ENCODE data around the gene LSM8. TPM values are rescaled to one million over a fixed set of nuclear protein-coding genes. Genes with fewer than 3 reads are reported as not detected.

The LSM8 gene
- total and polyA plus RNA-seq, 12 donors: 5.3 to 61.8 (median 22.1) TPM

DNA sequence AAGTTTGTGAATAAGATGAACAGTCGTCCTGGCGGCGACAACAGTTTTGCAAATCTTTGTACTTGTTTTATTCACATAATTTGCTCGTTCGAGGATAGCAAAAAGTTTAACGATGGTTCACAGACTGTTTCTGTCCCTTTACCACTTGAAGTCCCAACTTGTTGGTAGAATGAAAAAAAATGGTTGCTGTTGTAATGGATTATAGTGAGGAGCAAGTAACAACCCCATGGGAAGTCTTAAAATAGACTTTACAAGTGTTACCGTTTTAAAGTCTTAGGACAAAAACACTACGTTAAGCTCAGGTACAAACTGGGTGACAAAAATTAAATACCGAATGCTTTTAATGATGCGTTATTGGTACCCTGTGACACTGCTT lies 589 bp downstream of the LSM8 start:
- Histone ChIP-seq H3K27ac (peak overlapping the region; percentile 81 to 95 (median 85)), H3K4me3 (peak overlapping the region; percentile 62 to 94 (median 82)), H3K9me3 (replicated peaks in 1 of 3) (no peaks in the 10 kb centered on the region), H3K27me3 (no peaks in the 10 kb centered on the region), H3K36me3 (replicated peaks in 1 of 2) (peaks cover 0 to 16% of the 10 kb centered on the region in 2 donors), H3K4me1 (replicated peaks in 1 of 2) (peaks cover 18 to 36% of the 10 kb centered on the region in 2 donors)
- TF ChIP-seq POLR2A (IDR thresholded peaks at IDR 0.05): no peak
- TF ChIP-seq, protein P1, sequence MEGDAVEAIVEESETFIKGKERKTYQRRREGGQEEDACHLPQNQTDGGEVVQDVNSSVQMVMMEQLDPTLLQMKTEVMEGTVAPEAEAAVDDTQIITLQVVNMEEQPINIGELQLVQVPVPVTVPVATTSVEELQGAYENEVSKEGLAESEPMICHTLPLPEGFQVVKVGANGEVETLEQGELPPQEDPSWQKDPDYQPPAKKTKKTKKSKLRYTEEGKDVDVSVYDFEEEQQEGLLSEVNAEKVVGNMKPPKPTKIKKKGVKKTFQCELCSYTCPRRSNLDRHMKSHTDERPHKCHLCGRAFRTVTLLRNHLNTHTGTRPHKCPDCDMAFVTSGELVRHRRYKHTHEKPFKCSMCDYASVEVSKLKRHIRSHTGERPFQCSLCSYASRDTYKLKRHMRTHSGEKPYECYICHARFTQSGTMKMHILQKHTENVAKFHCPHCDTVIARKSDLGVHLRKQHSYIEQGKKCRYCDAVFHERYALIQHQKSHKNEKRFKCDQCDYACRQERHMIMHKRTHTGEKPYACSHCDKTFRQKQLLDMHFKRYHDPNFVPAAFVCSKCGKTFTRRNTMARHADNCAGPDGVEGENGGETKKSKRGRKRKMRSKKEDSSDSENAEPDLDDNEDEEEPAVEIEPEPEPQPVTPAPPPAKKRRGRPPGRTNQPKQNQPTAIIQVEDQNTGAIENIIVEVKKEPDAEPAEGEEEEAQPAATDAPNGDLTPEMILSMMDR (IDR thresholded peaks at IDR 0.05): no peak
- intact Hi-C loops (cut with DNase I): no loop called here
- WGBS, 4 donors: 6 to 8% (median 8%) methylated on average over 10 of the region's 10 CpGs
- no peak for DNase-seq

DNA sequence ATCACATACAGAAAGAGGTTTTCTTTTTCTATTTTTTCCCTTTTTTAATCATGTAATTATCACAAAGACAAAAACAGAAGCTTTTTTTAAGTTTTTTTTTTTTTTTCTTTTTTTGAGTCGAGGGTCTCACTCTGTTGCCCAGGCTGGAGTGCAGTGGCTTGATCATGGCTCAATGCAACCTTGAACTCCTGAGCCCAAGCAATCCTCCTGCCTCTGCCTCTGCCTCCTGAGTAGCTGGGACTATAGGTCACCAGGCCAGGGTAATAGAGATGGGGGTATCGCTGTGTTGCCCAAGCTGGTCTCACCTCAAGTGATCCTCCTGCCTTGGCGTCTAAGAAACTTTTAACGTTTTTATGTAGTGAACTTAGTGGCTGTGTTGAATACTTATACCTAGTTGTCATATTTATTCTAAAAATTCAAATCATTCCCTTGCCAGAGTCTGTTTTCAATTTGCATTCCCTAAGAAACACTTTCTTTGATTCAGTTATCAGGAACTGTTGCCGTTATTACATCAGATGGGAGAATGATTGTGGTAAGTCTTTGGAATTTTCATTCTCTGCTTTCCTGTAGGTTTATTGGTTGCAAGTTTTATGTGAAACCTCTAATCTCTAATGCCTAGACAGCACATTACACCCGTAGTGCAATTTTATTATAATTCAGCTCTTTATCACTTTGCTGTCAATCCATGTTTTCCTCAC lies 1.3 kb downstream of the LSM8 start:
- WGBS, 4 donors: 83 to 88% (median 85%) methylated on average over 6 of the region's 6 CpGs
- H3K4me1 ChIP-seq (replicated peaks in 1 of 2): peaks cover 18 to 36% of the 10 kb centered on the region in 2 donors
- H3K27ac ChIP-seq: no peak overlapping the region
- peak overlapping the region in 1 of 4 donors; percentile 78 for H3K4me3 ChIP-seq
- no peaks in the 10 kb centered on the region for H3K9me3 ChIP-seq (replicated peaks in 1 of 3)
- peaks cover 0 to 16% of the 10 kb centered on the region in 2 donors for H3K36me3 ChIP-seq (replicated peaks in 1 of 2)
- no peaks in the 10 kb centered on the region for H3K27me3 ChIP-seq
- intact Hi-C loops (cut with DNase I): no loop called here
- DNase-seq: no peak
- TF ChIP-seq, protein P1 (IDR thresholded peaks at IDR 0.05): no peak
- no peak for TF ChIP-seq POLR2A (IDR thresholded peaks at IDR 0.05)

DNA sequence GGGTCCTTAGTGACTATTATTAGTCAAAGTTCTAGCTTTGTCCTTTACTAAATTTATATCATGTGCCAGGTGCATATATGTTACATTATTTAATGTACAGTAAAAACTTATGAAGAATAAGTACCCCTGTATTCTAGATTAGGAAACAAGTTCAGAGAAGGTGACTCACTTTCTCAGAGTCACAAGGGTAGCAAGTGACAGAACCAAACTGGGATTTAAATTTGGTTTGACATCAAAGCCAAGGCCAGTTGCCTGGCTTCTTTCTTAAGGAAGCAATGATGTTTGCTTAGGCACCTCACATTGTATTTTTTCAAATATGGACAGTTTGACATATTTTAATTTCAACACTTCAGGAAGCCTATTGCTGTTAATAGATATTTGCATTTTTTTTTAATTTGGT lies 2.5 kb downstream of the LSM8 start:
- Histone ChIP-seq H3K4me1 (replicated peaks in 1 of 2) (peaks cover 18 to 36% of the 10 kb centered on the region in 2 donors), H3K27me3 (no peaks in the 10 kb centered on the region), H3K4me3 (no peak overlapping the region), H3K27ac (no peak overlapping the region), H3K9me3 (replicated peaks in 1 of 3) (no peaks in the 10 kb centered on the region), H3K36me3 (replicated peaks in 1 of 2) (peaks cover 0 to 16% of the 10 kb centered on the region in 2 donors)
- intact Hi-C loops (cut with DNase I): no loop called here
- DNase-seq: no peak
- no peak for TF ChIP-seq POLR2A (IDR thresholded peaks at IDR 0.05)
- TF ChIP-seq, protein P1 (IDR thresholded peaks at IDR 0.05): no peak

DNA sequence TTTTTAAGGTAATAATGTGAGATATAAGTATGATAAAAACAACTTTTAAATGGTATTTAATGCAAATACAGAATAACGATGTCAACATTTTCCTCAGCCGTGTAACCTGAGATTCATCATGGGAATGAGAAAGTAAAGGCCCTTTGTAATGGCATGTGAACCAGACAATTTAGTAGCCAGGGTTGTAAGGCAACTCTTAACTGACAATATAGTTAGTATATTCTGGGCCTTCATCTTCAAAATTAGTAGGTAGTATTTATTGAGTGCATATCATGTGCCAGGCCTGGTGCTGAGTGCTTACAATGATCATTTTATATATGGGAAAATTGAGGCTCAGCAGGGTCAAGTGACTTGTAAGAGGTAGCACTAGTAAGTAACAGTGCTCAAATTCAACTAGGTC lies 10.6 kb downstream of the LSM8 start:
- intact Hi-C loops (cut with DNase I): no loop called here
- H3K27ac ChIP-seq: no peak overlapping the region

More for the DNA sequence above, 10.6 kb downstream of the LSM8 start:
- no peaks in the 10 kb centered on the region for H3K27me3 ChIP-seq
- TF ChIP-seq POLR2A (IDR thresholded peaks at IDR 0.05): no peak
- TF ChIP-seq, protein P1 (IDR thresholded peaks at IDR 0.05): no peak
- no peaks in the 10 kb centered on the region for H3K4me1 ChIP-seq (replicated peaks in 1 of 2)
- no peak overlapping the region for H3K4me3 ChIP-seq
- H3K36me3 ChIP-seq (replicated peaks in 1 of 2): peaks cover 0 to 4% of the 10 kb centered on the region in 2 donors
- no peaks in the 10 kb centered on the region for H3K9me3 ChIP-seq (replicated peaks in 1 of 3)
- no peak for DNase-seq
- whole genome bisulfite sequencing, 4 donors: 81 to 94% (median 87%) methylated on average over 2 of the region's 2 CpGs

All from adrenal gland (tissue), 12 donors.